CD4-positive, alpha-beta T cell treated with Interferon gamma for 1 hour (primary cell): ENCODE measurements around the gene SMC5.
"Not testable (repeated sequence)": the region's sequence is repeated elsewhere in the genome, so short reads cannot be mapped to it uniquely, and the experiment has no call there.

Experiments
- DNase-seq: peaks from one replicate; pipeline ENCODE4 v3.0.0-alpha.2; 2020

The SMC5 gene

GRCh38 chr9:70374962-70375618 is 116.3 kb downstream of the SMC5 start:
- DNase-seq = no peak

DNA sequence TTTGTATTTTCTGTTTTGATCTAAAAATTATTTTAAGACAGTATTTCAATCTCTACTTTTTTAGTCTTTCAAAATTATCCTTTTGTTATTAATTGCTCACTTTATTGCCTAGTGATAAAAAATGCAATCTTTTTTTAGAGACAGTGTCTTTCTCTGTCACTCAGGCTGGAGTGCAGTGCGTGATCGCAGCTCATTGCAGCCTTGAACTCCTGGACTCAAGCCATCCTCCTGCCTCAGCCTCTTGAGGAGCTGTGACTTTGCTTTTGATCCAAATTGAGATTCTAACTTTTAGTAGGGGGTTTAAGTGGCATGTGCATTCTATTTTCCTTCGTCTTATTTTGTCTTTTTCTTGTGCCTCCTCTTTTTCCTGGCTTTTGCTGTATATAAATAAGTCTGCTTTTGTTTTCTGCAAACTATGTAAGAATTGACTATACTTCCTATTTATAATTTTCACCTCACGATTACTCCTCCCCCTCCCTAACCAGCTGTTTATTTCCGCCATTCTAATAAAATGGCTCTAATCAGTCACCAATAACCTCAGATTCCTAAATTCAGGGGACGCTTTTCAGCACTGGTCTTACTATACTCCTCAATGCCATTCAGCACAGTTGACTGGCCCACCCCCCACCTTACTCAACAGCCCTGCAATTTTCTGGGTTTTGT is 123.4 kb downstream of the SMC5 start:
- DNase-seq = no peak

- DNase-seq = no peak
Measured at GRCh38 chr9:70382709-70383605, 124.2 kb downstream of the SMC5 start.

GRCh38 chr9:70385426-70385825 is 126.6 kb downstream of the SMC5 start:
- no peak for DNase-seq

DNA sequence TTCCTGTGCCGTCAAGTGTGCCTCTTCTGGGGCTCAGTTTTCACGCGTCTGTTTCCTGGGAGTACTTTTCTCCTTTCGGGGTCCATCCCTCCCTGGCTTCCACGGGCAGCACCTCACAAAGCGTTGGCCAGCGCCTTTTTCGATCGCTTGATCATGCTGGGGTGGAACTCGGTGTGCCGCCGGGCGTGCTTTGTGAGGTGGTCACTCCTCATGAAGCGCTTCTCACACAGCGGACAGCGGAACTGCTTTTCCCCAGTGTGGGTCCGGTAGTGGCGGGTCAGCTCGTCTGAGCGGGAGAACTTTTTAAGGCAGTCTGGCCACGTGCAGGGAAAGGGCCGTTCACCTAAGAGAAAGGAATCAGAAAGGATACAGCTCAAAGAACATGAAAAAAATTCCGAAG is 128.9 kb downstream of the SMC5 start:
- no peak for DNase-seq

DNA sequence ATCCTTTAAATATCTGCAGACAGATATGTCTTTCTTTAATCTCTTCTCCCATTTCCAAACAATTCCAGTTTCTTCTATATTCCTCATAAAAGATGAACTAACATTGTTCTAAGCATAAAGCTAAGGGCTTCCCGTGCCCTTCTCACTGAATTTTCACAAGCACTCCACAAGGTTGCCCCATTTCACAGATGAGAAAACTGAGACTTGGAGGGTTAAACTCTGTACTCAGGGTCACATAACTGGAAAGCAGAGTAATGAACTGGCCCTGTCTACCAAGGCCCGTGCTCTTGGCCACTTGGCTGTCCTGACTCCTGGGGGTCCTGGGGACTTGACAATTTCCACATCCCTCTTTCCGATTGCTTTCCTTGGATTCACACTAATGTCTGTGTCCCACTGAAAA is 130.4 kb downstream of the SMC5 start:
- DNase-seq = no peak

- DNase-seq = no peak
Measured at GRCh38 chr9:70389621-70390266, 131.0 kb downstream of the SMC5 start.

- no peak for DNase-seq
Measured at GRCh38 chr9:70390933-70391341, 132.2 kb downstream of the SMC5 start.

- no peak for DNase-seq
Measured at GRCh38 chr9:70392189-70392588, 133.4 kb downstream of the SMC5 start.

- no peak for DNase-seq
Measured at GRCh38 chr9:70392850-70393249, 134.1 kb downstream of the SMC5 start.

GRCh38 chr9:70395652-70396051 is 136.9 kb downstream of the SMC5 start:
- no peak for DNase-seq

DNA sequence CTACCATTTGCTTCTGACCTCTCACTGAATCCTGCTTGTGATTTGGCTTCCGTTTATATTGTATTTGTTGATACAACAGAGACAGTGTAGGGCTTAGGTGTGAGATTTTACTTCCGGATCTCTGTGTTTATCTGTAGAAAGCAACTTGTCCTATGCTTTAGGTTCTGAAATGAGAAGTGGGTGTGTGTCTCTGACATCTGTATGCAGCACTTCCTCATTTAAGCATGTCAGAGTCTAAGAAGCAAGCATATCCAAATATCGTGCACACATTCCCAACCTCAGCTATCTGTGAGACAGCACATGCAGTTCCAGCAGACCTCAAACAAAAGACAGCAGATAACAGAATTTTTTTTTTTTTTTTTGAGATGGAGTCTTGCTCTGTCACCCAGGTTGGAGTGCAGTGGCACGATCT is 139.4 kb downstream of the SMC5 start:
- DNase-seq = no peak

GRCh38 chr9:70399141-70399540 is 140.4 kb downstream of the SMC5 start:
- DNase-seq = no peak

DNA sequence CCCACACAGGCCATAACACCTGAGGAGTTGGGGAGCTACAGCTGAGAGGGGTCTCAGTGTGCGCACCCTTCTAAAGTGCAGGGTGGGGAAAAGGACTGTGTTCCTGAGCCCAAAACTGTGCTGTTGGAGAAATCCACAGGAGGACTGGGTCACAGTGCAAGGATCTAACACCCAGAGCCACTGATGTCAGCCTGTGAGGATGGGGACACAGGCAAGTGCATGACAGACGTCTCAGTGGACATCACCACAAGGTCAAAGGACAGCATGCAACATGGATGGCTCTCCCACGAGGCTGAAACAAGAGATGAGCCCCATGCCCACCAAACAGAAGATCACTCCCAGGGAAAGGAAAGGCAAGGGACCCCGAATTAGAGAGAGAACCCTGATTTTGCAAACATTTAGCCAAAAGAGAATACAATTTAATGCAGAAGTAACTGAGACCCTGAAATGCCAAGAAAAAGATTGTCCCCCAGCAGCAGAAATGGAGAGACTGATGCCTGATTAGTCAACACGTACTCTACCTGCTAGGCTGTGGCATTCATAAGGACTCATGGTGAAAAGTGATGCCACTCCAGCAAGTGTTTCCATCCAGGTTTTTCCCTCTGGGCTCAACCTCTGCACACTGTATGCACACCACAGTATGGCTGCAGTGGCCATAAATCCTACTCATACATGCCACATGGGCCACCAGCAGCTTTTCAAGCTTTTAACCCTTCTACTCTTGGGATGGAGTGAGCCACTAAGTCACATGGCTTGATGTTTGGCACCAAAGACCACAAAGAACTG is 141.5 kb downstream of the SMC5 start:
- no peak for DNase-seq

GRCh38 chr9:70401241-70401640 is 142.5 kb downstream of the SMC5 start:
- DNase-seq = not testable (repeated sequence)

DNA sequence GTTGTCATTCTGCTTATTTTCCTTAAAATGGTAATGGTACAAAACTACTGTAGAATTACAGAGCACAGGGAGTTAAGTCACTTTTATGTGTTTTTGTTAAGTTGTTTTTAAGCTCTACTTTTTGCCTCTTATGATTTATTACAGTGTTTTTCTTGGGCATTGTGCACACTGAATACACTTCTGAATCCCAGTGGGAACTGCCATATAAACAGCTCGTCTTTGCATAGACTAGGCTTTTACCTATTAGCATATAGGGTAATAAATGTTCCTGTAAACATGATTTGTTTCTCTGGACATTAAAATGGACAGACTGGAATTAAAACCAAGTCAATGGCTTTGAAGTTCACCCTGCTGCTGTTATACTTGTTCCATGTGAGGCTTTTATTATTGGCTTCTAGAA is 143.4 kb downstream of the SMC5 start:
- no peak for DNase-seq

DNA sequence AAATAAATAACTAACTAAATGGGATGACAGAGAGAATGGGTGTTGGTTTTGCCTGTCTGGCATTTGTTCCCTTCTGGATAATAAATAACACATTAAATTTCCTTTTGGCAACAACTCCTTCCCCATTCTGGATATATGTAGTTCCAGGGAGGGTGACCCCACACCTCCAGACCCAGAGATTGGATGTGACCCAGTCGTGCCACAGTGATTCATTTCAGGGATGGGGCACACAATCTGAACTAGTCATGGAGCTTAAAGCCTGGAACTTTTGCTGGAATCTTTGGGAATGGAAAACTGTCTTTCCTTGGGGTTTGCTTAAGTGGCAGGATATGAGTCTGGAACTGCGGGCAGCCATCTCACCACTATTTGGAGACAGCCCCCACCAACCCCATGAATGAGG is 144.4 kb downstream of the SMC5 start:
- no peak for DNase-seq

DNA sequence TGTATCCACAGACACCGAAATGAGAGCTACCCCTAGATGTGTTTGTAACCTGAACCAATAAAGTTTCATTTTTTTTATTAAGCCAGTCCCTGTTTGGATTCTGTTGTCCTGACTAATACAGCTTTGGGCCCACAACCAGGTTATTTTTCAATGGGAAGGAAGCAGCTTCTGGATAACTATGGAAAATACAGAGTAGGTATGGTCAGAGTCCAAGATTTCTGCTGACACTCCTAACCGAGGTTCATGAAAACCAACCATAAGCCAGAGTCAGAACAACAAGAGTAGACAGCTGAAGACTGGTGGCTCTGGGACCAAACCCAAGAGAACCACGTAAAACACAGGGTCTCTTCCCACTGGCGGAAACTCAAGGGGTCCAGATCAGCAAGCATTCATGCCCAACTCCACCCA is 144.8 kb downstream of the SMC5 start:
- DNase-seq = no peak

DNA sequence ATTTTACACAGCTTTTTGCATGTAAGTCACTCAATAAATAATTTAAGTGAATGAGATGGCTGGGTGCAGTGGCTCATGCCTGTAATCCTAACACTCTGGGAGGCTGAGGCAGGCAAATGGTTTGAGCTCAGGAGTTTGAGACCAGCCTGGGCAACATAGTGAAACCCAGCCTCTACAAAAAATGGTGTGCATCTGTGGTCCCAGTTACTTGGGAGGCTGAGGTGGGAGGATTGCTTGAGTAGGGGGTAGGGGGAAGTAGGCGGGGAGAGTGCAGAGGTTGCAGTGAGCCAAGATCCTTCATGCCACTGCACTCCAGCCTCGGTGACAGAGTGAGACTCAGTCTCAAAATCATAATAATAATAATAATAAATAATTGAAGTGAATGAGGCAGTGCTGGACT is 145.5 kb downstream of the SMC5 start:
- no peak for DNase-seq
